ENCODE results near the gene RPS25.

- no peak for TF ChIP-seq EZH2 (IDR thresholded peaks at IDR 0.05; ENCODE audit: insufficient read depth, poor library complexity, severe bottlenecking)
- no peak for TF ChIP-seq EZH2phosphoT487 (IDR thresholded peaks at IDR 0.05; ENCODE audit: insufficient read depth, low read depth)
These were observed 19.8 kb downstream of the RPS25 start for GRCh38 chr11:118998388-118998717.

Data from GM23248 (cell line).